Measurements from ENCODE around the gene RPS24.
"Not testable (repeated sequence)": the region's sequence is repeated elsewhere in the genome, so short reads cannot be mapped to it uniquely, and the experiment has no call there.

RPS24 gene

GRCh38 chr10:78033637-78034470 is at the start of gene RPS24:
TSS of gene RPS24 (plus strand) at chr10:78033863. CDS start at chr10:78033902, 39 bp downstream.
- peak; percentile 96 for DNase-seq (ENCODE audit: low spot score)
- no peak for FAIRE-seq

GRCh38 chr10:77984986-77985385 is 48.7 kb upstream of the RPS24 start:
- no peak for DNase-seq (ENCODE audit: low spot score)
- no peak for FAIRE-seq

- no peak for DNase-seq (ENCODE audit: low spot score)
- FAIRE-seq = no peak
Measured at GRCh38 chr10:77987671-77988255, 45.9 kb upstream of the RPS24 start.

- no peak for FAIRE-seq
- no peak for DNase-seq (ENCODE audit: low spot score)
Measured at GRCh38 chr10:77989081-77989724, 44.5 kb upstream of the RPS24 start.

- no peak for FAIRE-seq
- no peak for DNase-seq (ENCODE audit: low spot score)
Measured at GRCh38 chr10:77993620-77994019, 40.0 kb upstream of the RPS24 start.

GRCh38 chr10:77998780-77999179 is 34.9 kb upstream of the RPS24 start:
- not testable (repeated sequence) for FAIRE-seq; DNase-seq (ENCODE audit: low spot score)

- DNase-seq (ENCODE audit: low spot score) = no peak
- FAIRE-seq = no peak
Measured at GRCh38 chr10:78000206-78000605, 33.5 kb upstream of the RPS24 start.

- FAIRE-seq (no peak), DNase-seq (ENCODE audit: low spot score) (no peak)
Measured at GRCh38 chr10:78000956-78001472, 32.6 kb upstream of the RPS24 start.

GRCh38 chr10:78002541-78003288 is 30.9 kb upstream of the RPS24 start:
- DNase-seq (ENCODE audit: low spot score) (no peak), FAIRE-seq (no peak)

GRCh38 chr10:78004215-78005026 is 29.2 kb upstream of the RPS24 start:
- DNase-seq (ENCODE audit: low spot score) (no peak), FAIRE-seq (no peak)

- FAIRE-seq (no peak), DNase-seq (ENCODE audit: low spot score) (no peak)
Measured at GRCh38 chr10:78007172-78007571, 26.5 kb upstream of the RPS24 start.

GRCh38 chr10:78009662-78010061 is 24.0 kb upstream of the RPS24 start:
- no peak for FAIRE-seq
- no peak for DNase-seq (ENCODE audit: low spot score)

GRCh38 chr10:78010278-78010677 is 23.4 kb upstream of the RPS24 start:
- DNase-seq (ENCODE audit: low spot score) (no peak), FAIRE-seq (no peak)

GRCh38 chr10:78011065-78011464 is 22.6 kb upstream of the RPS24 start:
- FAIRE-seq (no peak), DNase-seq (ENCODE audit: low spot score) (no peak)

GRCh38 chr10:78013564-78013963 is 20.1 kb upstream of the RPS24 start:
- FAIRE-seq = no peak
- DNase-seq (ENCODE audit: low spot score) = no peak

- FAIRE-seq (no peak), DNase-seq (ENCODE audit: low spot score) (no peak)
Measured at GRCh38 chr10:78015546-78015945, 18.1 kb upstream of the RPS24 start.

- DNase-seq (ENCODE audit: low spot score) (no peak), FAIRE-seq (no peak)
Measured at GRCh38 chr10:78017856-78018255, 15.8 kb upstream of the RPS24 start.

GRCh38 chr10:78019264-78019663 is 14.4 kb upstream of the RPS24 start:
- DNase-seq (ENCODE audit: low spot score) = no peak
- no peak for FAIRE-seq

- no peak for DNase-seq (ENCODE audit: low spot score)
- no peak for FAIRE-seq
Measured at GRCh38 chr10:78021201-78021600, 12.5 kb upstream of the RPS24 start.

- DNase-seq (ENCODE audit: low spot score) (no peak), FAIRE-seq (no peak)
Measured at GRCh38 chr10:78023741-78024140, 9.9 kb upstream of the RPS24 start.

Data from urothelium cell line (cell line).